Measurements from ENCODE around the gene SUPT3H. TPM values are rescaled to one million over a fixed set of nuclear protein-coding genes. Genes with fewer than 3 reads are reported as not detected.

The SUPT3H gene
- total and polyA plus RNA-seq, 12 donors = 2.1 to 6.2 (median 3.5) TPM

DNA sequence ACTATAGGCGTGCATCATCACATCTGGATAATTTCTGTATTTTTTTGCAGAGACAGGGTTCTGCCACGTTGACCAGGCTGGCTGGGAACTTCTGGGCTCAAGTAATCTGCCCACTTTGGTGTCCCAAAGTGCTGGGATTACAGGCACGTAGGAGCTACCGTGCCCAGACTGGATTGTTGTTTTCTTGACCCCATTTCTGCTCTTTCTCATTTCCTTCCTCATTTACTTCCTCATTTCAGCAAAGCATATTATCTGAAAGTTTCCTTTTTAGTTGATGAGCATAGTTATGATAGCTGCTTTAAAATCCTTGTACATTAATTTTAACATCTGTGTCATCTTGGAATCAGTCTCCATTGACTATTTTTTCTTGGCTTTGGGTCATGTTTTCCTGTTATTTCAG lies 350.6 kb downstream of the SUPT3H start:
- peaks cover 0 to 4% (median 0%) of the 10 kb centered on the region in 9 donors for H3K4me1 ChIP-seq
- peaks cover 0 to 29% (median 11%) of the 10 kb centered on the region in 11 donors for H3K9me3 ChIP-seq
- no peak overlapping the region for H3K4me3 ChIP-seq
- no peaks in the 10 kb centered on the region for H3K36me3 ChIP-seq
- intact Hi-C loops (cut with DNase I) = no loop called here
- H3K27me3 ChIP-seq = no peaks in the 10 kb centered on the region
- WGBS, 2 donors = 79% methylated on average over 4 of the region's 4 CpGs
- TF ChIP-seq, protein P1, sequence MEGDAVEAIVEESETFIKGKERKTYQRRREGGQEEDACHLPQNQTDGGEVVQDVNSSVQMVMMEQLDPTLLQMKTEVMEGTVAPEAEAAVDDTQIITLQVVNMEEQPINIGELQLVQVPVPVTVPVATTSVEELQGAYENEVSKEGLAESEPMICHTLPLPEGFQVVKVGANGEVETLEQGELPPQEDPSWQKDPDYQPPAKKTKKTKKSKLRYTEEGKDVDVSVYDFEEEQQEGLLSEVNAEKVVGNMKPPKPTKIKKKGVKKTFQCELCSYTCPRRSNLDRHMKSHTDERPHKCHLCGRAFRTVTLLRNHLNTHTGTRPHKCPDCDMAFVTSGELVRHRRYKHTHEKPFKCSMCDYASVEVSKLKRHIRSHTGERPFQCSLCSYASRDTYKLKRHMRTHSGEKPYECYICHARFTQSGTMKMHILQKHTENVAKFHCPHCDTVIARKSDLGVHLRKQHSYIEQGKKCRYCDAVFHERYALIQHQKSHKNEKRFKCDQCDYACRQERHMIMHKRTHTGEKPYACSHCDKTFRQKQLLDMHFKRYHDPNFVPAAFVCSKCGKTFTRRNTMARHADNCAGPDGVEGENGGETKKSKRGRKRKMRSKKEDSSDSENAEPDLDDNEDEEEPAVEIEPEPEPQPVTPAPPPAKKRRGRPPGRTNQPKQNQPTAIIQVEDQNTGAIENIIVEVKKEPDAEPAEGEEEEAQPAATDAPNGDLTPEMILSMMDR (IDR thresholded peaks at IDR 0.05) = no peak
- peak overlapping the region in 1 of 10 donors; percentile 33 for H3K27ac ChIP-seq
- DNase-seq = no peak
- no peak for ATAC-seq

- peaks cover 0 to 29% (median 11%) of the 10 kb centered on the region in 11 donors for H3K9me3 ChIP-seq
- ATAC-seq = no peak
- no peak for DNase-seq
- intact Hi-C loops (cut with DNase I) = no loop called here
- H3K4me1 ChIP-seq = peaks cover 0 to 8% (median 0%) of the 10 kb centered on the region in 9 donors
- H3K4me3 ChIP-seq = no peak overlapping the region
- TF ChIP-seq, protein P1 (IDR thresholded peaks at IDR 0.05) = no peak
- H3K27ac ChIP-seq = no peak overlapping the region
- no peaks in the 10 kb centered on the region for H3K36me3 ChIP-seq
- WGBS, 2 donors = 90 to 96% methylated on average over 2 of the region's 2 CpGs
- H3K27me3 ChIP-seq = no peaks in the 10 kb centered on the region
Observed at GRCh38 chr6:45026003-45026516, 351.7 kb downstream of the SUPT3H start.

DNA sequence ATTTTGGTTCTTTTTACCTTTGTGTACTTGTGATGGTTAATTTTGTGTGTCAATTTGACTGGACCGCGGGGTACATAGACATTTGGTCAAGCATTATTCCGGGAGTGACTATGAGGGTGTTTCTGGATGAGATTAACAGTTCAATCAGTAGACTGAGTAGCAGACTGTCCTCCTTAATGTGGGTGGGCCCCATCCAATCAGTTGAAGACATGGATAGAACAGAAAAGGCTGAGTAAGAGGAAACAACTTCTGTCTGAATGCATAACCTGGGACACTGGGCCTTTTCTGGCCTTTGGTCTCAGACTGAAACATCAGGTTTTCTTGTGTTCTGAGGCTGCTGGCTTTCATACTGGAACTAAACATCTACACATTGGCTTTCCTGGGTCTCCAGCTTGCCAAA lies 353.1 kb downstream of the SUPT3H start:
- Histone ChIP-seq H3K9me3 (peaks cover 0 to 29% (median 11%) of the 10 kb centered on the region in 11 donors), H3K4me1 (peaks cover 0 to 9% (median 0%) of the 10 kb centered on the region in 9 donors), H3K27ac (no peak overlapping the region), H3K27me3 (no peaks in the 10 kb centered on the region), H3K4me3 (no peak overlapping the region), H3K36me3 (no peaks in the 10 kb centered on the region)
- DNase-seq (no peak), ATAC-seq (no peak)
- TF ChIP-seq, protein P1 (IDR thresholded peaks at IDR 0.05) = no peak
- WGBS, 2 donors = 97 to 98% methylated on average over 3 of the region's 3 CpGs
- intact Hi-C loops (cut with DNase I) = no loop called here

GRCh38 chr6:45021676-45022075 lies 356.1 kb downstream of the SUPT3H start:
- H3K4me1 ChIP-seq = peaks cover 0 to 9% (median 0%) of the 10 kb centered on the region in 9 donors
- no peak overlapping the region for H3K27ac ChIP-seq
- H3K4me3 ChIP-seq = no peak overlapping the region
- DNase-seq (no peak), ATAC-seq (no peak)
- TF ChIP-seq, protein P1 (IDR thresholded peaks at IDR 0.05) = no peak
- intact Hi-C loops (cut with DNase I) = no loop called here
- H3K27me3 ChIP-seq = no peaks in the 10 kb centered on the region
- WGBS, 2 donors = 48 to 55% methylated on average over 2 of the region's 2 CpGs
- H3K36me3 ChIP-seq = no peaks in the 10 kb centered on the region
- H3K9me3 ChIP-seq = peaks cover 0 to 10% (median 0%) of the 10 kb centered on the region in 11 donors

All from heart right ventricle (tissue), 16 donors.